HL-60 (cell line): ENCODE measurements around the gene ARMC5.

Source experiments
- GABPA ChIP-seq: IDR thresholded peaks from 2 replicates; pipeline ENCODE4 v1.6.1; 2012; ENCODE audit warnings: low read depth
- POLR2AphosphoS5 ChIP-seq: IDR thresholded peaks from 2 replicates; pipeline ENCODE4 v1.6.1; 2012; ENCODE audit warnings: low read depth
- SPI1 ChIP-seq: IDR thresholded peaks from 2 replicates; pipeline ENCODE4 v1.6.1; 2012; ENCODE audit warnings: low read depth, mild to moderate bottlenecking, borderline replicate concordance
- TF ChIP-seq, protein P1 (sequence below): IDR thresholded peaks from one replicate; pipeline ENCODE4 v1.5.1; 2011; ENCODE audit warnings: low read length, control low read depth, inconsistent platforms; ENCODE audit not compliant: insufficient read depth

DNA sequence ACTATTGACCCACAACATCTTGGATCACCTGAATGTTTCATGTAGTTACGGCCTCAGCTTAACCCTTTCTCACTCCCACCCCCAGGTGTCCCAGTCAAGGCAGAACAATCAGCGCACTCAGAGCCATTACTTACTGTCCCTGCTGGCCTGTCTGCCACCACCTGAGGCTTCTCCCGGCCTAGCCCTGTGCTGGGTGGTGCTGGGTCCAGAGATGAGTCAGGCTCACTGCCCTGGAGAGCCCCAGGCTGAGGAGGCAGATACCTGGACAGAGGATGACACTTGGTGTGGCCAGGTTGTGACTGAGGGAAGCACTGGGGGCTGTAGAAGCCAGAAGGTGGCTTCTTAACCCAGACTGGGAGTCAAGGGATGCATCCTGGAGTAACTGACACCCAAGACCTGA lies 19.7 kb downstream of the ARMC5 start:
- TF ChIP-seq, protein P1, sequence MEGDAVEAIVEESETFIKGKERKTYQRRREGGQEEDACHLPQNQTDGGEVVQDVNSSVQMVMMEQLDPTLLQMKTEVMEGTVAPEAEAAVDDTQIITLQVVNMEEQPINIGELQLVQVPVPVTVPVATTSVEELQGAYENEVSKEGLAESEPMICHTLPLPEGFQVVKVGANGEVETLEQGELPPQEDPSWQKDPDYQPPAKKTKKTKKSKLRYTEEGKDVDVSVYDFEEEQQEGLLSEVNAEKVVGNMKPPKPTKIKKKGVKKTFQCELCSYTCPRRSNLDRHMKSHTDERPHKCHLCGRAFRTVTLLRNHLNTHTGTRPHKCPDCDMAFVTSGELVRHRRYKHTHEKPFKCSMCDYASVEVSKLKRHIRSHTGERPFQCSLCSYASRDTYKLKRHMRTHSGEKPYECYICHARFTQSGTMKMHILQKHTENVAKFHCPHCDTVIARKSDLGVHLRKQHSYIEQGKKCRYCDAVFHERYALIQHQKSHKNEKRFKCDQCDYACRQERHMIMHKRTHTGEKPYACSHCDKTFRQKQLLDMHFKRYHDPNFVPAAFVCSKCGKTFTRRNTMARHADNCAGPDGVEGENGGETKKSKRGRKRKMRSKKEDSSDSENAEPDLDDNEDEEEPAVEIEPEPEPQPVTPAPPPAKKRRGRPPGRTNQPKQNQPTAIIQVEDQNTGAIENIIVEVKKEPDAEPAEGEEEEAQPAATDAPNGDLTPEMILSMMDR, result no peak
- no peak for TF ChIP-seq POLR2AphosphoS5
- no peak for TF ChIP-seq SPI1
- TF ChIP-seq GABPA, result no peak
